Forelimb muscle (tissue), 1 donor: ENCODE data around the gene ULK4. TPM values are rescaled to one million over a fixed set of nuclear protein-coding genes. Genes with fewer than 3 reads are reported as not detected.

Source experiments
- DNase-seq: peaks from one replicate; pipeline ENCODE4 v3.0.0-alpha.2; 2013; ENCODE audit warnings: low read depth
- polyA plus RNA-seq: library from polyadenylated mRNA; unstranded; fragments of 120-200 nt; gene quantifications from one replicate; pipeline ENCODE4 v1.2.1, GENCODE V29; 2013; ENCODE audit not compliant: insufficient read length

ULK4 gene
- polyA plus RNA-seq, 1 donor: 2.4 TPM

DNA sequence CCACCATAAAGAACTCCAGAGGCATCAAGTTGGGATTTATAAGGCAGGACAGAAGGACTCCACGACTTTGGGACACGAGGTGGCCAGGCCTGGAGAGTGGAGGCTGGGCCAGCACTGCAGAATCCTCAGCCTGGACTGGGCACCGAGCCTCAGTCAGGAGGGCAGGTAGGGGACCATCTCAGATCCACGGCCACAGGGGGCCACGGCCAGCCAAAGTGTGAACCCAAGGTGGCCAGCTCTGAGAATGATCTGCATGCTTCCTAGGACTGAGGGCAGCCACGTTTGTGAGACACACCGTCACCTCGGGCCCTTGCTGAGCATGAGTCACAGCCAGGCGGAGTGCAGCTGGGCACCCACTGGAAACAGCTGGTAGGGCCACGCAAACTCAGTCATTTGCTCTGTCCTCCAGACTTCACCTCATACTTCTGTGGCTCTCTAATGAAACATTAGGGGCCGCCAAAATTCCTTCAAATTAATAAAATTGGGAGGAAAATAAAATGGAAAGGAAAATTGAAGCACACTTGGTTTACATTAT, 696.8 kb downstream of the ULK4 start:
- DNase-seq: no peak

DNA sequence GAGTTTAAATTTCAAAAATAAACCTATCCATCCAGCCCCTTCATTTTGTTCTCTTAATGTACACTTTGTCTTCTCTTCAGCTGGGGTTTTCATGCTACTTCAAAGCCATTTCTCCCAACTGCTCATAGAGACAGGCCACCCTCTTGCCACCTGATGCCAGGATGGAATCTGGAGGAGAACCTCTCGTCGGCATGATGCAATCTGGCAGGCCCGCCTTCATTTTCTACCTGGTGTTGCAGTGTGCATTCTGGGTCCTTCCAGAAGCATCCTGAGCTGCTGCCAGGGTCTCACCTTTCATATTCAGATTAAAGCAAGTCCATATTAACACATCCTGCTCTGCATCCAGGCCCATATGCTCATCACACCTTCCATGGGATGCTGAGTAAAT, 701.8 kb downstream of the ULK4 start:
- no peak for DNase-seq

DNA sequence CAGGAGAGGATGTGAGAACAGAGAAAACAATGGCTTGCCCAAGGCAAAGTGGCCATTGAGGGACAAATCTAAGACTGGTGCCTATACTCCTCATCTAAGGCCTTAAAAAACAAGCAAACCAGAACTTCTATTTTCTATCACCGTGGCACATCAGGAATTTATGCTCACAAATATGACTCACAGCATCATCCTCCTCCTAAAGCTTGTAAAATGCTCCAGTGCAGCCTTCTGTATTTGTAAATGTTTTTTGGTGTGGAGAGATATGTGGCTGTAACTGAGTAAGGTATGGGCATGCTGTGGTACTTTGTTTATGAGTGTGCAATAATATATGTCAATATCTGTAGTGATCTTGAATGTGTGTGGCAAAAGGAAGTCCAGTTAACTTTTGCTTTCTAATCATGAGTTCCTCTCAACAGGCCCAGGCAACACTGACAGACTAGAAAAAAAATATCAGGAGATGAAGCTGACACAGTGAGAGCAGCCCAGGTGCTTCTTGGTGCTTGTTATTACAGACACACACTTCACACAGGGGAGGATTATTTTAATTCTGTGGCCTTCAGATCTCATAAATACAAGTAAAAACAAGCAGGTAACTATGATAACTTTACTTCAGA, 702.3 kb downstream of the ULK4 start:
- DNase-seq: no peak

DNA sequence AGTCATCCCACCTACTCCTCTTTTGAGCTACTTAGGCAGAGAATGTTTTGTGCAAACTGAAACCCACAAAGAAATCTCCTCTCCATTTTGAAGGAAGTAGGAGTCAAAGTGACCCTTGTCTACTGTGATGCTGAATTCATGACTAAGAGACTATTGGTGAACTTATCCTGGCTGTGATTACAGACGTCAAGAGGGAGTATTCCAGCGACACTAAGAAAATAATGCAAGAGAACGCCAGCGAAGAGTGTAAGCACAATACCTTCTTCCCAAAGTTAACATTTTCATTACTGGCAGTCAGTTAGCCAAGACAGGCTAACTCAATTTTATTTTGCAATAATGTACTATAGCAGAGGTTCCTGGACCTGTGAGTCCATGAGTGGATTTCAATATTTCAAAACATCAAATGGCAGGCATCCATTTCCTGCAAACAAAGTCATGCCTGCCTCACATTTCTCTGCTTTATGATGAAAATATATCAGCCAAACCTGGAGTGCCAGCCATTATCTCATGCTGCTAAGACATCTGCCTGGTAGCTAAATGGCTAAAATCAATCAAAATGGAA, 703.6 kb downstream of the ULK4 start:
- DNase-seq: no peak

- DNase-seq: no peak
Observed at GRCh38 chr3:41251593-41251992, 710.3 kb downstream of the ULK4 start.

DNA sequence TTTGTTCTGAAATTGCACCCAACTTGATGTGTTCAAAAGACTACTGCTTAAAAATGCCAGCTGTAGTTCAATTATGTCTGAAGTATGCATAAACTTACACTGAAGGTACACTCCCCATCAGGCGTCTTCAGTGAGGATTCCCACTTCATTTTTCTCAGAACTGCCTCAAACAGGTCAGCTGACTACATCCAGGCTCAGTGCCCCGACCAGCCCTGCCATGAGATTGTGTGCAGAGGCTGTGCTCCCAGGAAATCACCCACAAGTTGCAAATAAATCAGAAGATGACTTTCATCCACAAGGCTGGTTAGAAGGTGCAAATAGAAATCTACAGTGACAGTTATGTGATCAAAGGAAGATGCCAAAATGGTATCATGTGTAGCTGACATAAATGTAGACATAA, 711.1 kb downstream of the ULK4 start:
- DNase-seq: no peak

GRCh38 chr3:41249318-41249717, 712.6 kb downstream of the ULK4 start:
- DNase-seq: no peak

DNA sequence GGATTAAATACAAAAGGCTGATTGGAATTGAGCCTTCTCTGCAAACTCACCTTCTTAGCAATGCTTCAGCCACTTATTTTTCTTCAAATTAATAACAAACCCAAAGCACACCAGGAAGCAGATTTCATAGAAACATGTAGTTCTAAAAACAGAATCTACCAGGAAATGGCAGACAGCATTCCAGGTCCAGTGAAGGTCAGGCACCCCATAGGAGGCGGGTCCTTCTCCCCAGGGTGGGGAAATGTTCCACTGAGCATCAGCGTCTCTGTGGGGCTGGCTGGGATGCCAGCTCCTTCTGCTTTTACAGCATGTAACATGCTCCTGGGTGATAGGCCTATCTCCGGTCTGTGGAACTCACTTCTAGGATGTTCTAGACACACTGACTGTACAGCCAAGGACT, 713.4 kb downstream of the ULK4 start:
- no peak for DNase-seq

- DNase-seq: no peak
Observed at GRCh38 chr3:41247055-41248004, 714.6 kb downstream of the ULK4 start.

- no peak for DNase-seq
Observed at GRCh38 chr3:41244620-41245336, 717.1 kb downstream of the ULK4 start.

- DNase-seq: no peak
Observed at GRCh38 chr3:41243183-41243582, 718.7 kb downstream of the ULK4 start.

- DNase-seq: no peak
Observed at GRCh38 chr3:41241800-41242571, 719.9 kb downstream of the ULK4 start.

- no peak for DNase-seq
Observed at GRCh38 chr3:41241161-41241560, 720.7 kb downstream of the ULK4 start.

DNA sequence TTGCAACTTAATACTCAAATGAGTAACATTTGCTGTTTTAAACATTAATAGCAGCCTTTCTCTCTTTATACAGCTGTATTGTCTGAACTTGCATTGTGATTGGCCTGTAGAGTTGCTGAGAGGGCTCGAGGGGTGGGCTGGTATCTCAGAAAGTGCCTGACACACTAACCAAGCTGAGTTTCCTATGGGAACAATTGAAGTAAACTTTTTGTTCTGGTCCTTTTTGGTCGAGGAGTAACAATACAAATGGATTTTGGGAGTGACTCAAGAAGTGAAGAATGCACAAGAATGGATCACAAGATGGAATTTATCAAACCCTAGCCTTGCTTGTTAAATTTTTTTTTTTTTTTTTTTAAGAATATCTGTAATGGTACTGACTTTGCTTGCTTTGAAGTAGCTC, 722.3 kb downstream of the ULK4 start:
- DNase-seq: no peak

DNA sequence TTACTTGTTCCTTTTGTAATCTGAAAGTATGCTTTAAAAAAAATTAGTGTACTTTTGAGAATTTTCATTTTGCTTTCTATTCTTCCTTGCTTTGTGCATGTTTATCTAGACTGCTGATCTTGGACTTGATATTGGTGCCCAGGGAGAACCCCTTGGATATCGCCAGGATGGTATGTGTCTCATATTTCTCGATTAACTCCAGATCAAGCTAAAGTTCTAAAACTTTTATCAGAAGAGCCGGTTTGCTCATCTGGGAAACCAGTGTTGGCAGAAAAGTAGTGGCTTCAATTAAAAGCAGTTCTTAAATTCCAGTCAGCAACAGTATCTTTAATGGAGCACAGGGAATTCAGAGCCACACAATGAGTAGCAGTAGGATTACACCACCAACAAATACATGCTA, 724.0 kb downstream of the ULK4 start:
- no peak for DNase-seq

DNA sequence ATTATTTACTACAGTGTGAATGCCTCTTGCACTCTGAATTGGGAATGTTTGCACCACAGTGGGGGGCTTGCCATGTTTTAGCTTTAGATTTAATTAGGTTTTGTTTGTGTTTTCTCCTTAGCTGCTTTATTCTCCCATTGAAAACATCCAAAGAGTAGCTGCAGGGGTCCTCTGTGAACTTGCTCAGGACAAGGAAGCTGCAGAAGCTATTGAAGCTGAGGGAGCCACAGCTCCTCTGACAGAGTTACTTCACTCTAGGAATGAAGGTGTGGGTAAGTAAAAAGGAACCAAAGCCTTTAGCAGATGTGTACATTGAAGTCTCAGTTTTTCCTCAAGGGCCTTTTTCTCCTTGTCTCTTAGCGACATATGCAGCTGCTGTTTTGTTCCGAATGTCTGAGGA, 725.7 kb downstream of the ULK4 start:
- DNase-seq: no peak

DNA sequence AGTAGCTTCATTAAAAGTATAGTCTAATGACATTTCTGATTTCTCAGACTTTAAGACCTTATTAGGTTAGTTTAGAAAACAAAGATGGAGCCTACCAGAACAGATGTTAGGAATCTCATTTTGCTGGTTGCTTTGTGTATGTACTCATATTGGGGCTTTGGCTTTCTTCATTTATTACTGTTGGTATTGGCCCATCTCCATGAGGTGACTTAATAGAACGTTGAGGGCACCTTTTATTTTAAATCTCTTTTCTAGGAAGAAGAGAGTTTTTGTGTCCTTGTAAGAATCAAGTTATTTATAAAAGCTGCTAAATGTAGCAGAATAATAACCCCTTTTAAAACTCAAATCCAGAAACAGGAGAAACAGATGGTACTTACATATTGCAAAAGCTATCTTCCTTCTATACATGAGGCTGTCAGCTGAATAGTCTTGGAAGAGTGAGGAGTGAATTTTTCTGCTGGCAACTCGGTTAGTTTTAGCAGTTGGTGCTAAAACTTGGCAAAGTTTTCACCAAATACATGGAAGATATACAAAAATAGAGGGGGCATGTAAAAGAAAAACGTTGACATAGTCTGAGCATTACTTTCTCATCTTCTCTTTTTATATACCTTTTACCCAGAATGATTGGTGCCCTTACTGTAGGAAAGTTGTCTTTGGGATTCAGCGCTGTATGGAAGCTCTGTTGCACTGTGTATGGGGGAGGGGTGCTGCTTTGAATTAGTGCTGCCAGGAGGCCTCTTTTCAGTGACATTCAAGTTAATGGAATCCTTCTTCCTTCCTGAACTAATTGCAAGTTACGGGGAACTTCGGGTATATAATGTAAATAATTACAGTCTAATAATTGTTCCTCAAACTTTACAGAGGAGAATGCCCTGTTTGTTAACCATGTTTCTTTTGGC, 726.8 kb downstream of the ULK4 start:
- no peak for DNase-seq

DNA sequence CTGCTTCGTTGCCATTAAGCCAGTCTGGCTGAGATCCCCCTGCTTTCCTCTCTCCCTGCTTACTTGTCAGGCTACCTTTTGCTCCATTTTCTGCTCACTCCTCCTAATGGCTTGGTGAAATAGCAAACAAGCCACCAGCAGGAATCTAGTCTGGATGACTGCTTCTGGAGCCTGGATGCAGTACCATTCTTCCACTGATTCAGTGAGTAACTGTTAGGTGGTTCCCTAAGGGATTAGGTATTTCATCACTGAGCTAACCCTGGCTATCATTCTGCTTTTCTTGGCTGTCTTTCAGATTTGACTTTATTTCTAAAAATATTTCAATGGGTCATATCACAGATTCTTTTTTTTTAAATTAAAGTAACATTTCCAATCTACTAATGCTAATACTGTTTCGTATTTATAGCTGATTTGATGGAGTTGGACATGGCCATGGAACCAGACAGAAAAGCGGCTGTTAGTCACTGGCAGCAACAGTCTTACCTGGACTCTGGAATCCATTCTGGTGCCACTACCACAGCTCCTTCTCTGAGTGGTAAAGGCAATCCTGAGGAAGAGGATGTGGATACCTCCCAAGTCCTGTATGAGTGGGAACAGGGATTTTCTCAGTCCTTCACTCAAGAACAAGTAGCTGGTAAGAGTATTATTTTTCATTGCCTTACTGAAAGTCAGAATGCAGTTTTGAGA, 737.6 kb downstream of the ULK4 start:
- DNase-seq: no peak

DNA sequence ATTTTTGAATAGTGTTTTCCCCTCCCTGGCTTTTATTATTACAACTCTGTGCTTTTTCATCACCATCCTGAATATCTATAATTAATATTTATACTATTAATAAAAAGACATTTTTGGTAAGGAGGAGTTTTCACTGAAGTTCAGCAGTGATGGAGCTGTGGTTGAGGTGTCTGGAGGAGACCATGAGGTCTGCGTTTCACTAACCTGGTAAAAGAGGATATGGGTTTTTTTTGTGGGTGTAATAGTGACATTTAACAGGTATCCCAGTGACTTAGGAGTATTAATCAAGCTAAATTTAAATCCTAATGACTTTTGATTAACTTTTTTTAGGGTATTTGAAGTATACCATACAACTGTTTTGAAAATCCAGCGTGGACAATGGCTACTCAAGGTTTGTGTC, 738.2 kb downstream of the ULK4 start:
- no peak for DNase-seq

- no peak for DNase-seq
Observed at GRCh38 chr3:41223078-41223477, 738.8 kb downstream of the ULK4 start.
